Upper lobe of left lung (tissue), 4 donors: ENCODE data around the gene NKAIN2.

Experiments
- EP300 ChIP-seq, 4 donors: sonication (generic); formaldehyde crosslinking; IDR thresholded peaks; one replicate each; pipeline ENCODE4 v1.5.1; 2017; ENCODE audit warnings: antibody characterized with exemption in 4 of 4, control low read depth in 2 of 4
- POLR2A ChIP-seq, 4 donors: fragments of 450-650 bp; IDR thresholded peaks; one replicate each; pipeline ENCODE4 v1.5.1; 2016 to 2017; ENCODE audit warnings: antibody characterized with exemption in 4 of 4, mild to moderate bottlenecking in 2 of 4
- POLR2AphosphoS5 ChIP-seq, 2 donors: sonication (generic); formaldehyde crosslinking; IDR thresholded peaks; one replicate each; pipeline ENCODE4 v1.5.1; 2017; ENCODE audit warnings: antibody characterized with exemption in 2 of 2
- TF ChIP-seq, protein P1 (sequence below), 6 experiments: fragments of 450-650 bp in 4 of 6; fragments of 200-600 bp in 2 of 6; sonication (generic) in 2 of 6; IDR thresholded peaks; one replicate each; pipeline ENCODE4 v1.5.1; 2016 to 2019; ENCODE audit warnings: antibody characterized with exemption in 6 of 6

- TF ChIP-seq POLR2A (IDR thresholded peaks at IDR 0.05) (no peak), POLR2AphosphoS5 (IDR thresholded peaks at IDR 0.05) (no peak), EP300 (IDR thresholded peaks at IDR 0.05) (no peak)
- TF ChIP-seq, protein P1, sequence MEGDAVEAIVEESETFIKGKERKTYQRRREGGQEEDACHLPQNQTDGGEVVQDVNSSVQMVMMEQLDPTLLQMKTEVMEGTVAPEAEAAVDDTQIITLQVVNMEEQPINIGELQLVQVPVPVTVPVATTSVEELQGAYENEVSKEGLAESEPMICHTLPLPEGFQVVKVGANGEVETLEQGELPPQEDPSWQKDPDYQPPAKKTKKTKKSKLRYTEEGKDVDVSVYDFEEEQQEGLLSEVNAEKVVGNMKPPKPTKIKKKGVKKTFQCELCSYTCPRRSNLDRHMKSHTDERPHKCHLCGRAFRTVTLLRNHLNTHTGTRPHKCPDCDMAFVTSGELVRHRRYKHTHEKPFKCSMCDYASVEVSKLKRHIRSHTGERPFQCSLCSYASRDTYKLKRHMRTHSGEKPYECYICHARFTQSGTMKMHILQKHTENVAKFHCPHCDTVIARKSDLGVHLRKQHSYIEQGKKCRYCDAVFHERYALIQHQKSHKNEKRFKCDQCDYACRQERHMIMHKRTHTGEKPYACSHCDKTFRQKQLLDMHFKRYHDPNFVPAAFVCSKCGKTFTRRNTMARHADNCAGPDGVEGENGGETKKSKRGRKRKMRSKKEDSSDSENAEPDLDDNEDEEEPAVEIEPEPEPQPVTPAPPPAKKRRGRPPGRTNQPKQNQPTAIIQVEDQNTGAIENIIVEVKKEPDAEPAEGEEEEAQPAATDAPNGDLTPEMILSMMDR (IDR thresholded peaks at IDR 0.05): no peak
These were observed 568.4 kb downstream of the NKAIN2 start for GRCh38 chr6:124371974-124372475.
